Measurements from ENCODE around the gene ALDH1B1.

ALDH1B1 gene

GRCh38 chr9:38441347-38442085 lies 49.0 kb downstream of the ALDH1B1 start:
- DNase-seq, result no peak

GRCh38 chr9:38442473-38443096 lies 50.1 kb downstream of the ALDH1B1 start:
- no peak for DNase-seq

- DNase-seq, result no peak
These were observed 50.7 kb downstream of the ALDH1B1 start for GRCh38 chr9:38443181-38443580.

- no peak for DNase-seq
These were observed 51.1 kb downstream of the ALDH1B1 start for GRCh38 chr9:38443597-38443996.

GRCh38 chr9:38445154-38446043 lies 52.9 kb downstream of the ALDH1B1 start:
- no peak for DNase-seq

- no peak for DNase-seq
These were observed 55.2 kb downstream of the ALDH1B1 start for GRCh38 chr9:38447703-38448102.
